Bronchial epithelial cell (primary cell): Measurements from ENCODE around the gene DSCAM. TPM values are rescaled to one million over a fixed set of nuclear protein-coding genes. Genes with fewer than 3 reads are reported as not detected.

Source experiments
- DNase-seq: peaks from one replicate; pipeline ENCODE4 v3.0.0-alpha.2; 2010; ENCODE audit warnings: low read depth
- FAIRE-seq: peaks from 2 replicates; lab custom pipeline; 2011; peaks lifted over from hg19 to GRCh38; lab: Jason Lieb, UNC
- H3K27me3 ChIP-seq: 2 replicates; pipeline ENCODE4 v1.5.1; 2011; ENCODE audit warnings: low read length; ENCODE audit not compliant: control insufficient read depth, insufficient read depth
- H3K36me3 ChIP-seq: 2 replicates; pipeline ENCODE4 v1.5.1; 2011; ENCODE audit warnings: low read length; ENCODE audit not compliant: control insufficient read depth, insufficient read depth
- H3K4me3 ChIP-seq: 2 replicates; pipeline ENCODE4 v1.5.1; 2011; ENCODE audit warnings: mild to moderate bottlenecking, low read depth, low read length, control low read depth
- CTCF ChIP-seq: IDR thresholded peaks from 2 replicates; pipeline ENCODE4 v1.5.1; 2011; ENCODE audit warnings: mild to moderate bottlenecking, moderate library complexity, low read length, control low read depth, inconsistent platforms; ENCODE audit not compliant: insufficient read depth, severe bottlenecking
- total RNA-seq: library from RNA; depleted of rRNA; stranded (reverse); fragments of >200 nt; gene quantifications from 2 replicates; pipeline ENCODE4 v1.2.1, GENCODE V29; 2014

Gene DSCAM
- total RNA-seq, 1 donor from 2014 or later = 0.53 TPM

DNA sequence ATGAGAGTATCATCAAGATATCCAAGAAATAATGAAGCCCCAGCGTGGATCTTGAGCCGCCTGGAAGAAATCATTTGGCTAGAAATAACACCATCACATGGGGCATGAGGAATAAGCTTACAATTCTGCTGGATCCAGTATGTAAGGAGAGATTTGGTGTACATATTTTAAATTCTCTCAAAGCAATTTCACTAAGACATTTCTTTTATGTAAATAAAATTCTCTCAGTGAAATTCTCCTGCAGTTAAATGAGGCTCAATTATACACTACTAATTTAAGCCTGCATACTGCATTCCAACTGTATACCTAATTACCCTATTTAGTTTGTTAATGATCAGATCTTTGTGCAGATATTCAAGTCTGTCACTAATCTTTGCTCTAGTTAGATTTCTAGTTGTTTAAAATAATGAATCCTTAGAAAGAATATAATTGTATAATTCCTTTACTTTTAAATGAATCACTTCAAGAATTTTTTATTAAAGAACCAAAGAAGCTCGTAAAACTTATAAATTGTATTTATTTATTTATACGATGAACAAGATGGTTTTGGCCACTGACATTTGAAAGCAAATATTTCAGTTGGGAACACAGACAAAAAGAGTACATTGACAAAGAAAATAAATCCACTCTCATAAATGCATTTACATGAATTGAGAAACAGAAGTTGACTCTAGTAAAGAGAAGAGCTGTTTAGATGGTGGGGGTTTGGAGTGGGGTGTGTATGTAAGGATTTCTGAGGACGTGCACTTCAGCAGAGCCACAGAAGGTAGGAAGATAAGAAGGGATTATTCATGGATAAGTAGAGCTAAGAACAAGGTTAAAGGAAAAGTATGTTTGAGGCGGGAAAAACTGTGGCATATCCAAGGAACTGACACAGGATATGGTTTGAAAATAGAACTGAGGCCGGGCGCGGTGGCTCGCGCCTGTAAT, 466.8 kb downstream of the DSCAM start:
- H3K36me3 ChIP-seq = no peaks in the 10 kb centered on the region
- no peak for TF ChIP-seq CTCF
- no peaks in the 10 kb centered on the region for H3K27me3 ChIP-seq
- DNase-seq (no peak), FAIRE-seq (no peak)
- no peak overlapping the region for H3K4me3 ChIP-seq

GRCh38 chr21:40377135-40377534, 469.8 kb downstream of the DSCAM start:
- Histone ChIP-seq H3K36me3 (no peaks in the 10 kb centered on the region), H3K27me3 (no peaks in the 10 kb centered on the region), H3K4me3 (no peak overlapping the region)
- FAIRE-seq = no peak
- no peak for DNase-seq
- TF ChIP-seq CTCF = no peak

GRCh38 chr21:40373761-40374160, 473.2 kb downstream of the DSCAM start:
- FAIRE-seq (no peak), DNase-seq (peak; percentile 57)
- Histone ChIP-seq H3K36me3 (no peaks in the 10 kb centered on the region), H3K4me3 (no peak overlapping the region), H3K27me3 (no peaks in the 10 kb centered on the region)
- TF ChIP-seq CTCF = no peak

- H3K4me3 ChIP-seq = no peak overlapping the region
- DNase-seq (no peak), FAIRE-seq (no peak)
- H3K36me3 ChIP-seq = no peaks in the 10 kb centered on the region
- TF ChIP-seq CTCF = no peak
- no peaks in the 10 kb centered on the region for H3K27me3 ChIP-seq
Measured at GRCh38 chr21:40372506-40372905, 474.5 kb downstream of the DSCAM start.

- TF ChIP-seq CTCF = no peak
- DNase-seq = no peak
- FAIRE-seq = no peak
- H3K27me3 ChIP-seq = no peaks in the 10 kb centered on the region
- no peaks in the 10 kb centered on the region for H3K36me3 ChIP-seq
- H3K4me3 ChIP-seq = no peak overlapping the region
Measured at GRCh38 chr21:40371329-40371728, 475.6 kb downstream of the DSCAM start.
